ENCODE results near the gene PTGFR. TPM values are rescaled to one million over a fixed set of nuclear protein-coding genes. Genes with fewer than 3 reads are reported as not detected.

The PTGFR gene
- total RNA-seq, 4 donors from 2014 or later = 2.2 to 5.9 (median 3.2) TPM

DNA sequence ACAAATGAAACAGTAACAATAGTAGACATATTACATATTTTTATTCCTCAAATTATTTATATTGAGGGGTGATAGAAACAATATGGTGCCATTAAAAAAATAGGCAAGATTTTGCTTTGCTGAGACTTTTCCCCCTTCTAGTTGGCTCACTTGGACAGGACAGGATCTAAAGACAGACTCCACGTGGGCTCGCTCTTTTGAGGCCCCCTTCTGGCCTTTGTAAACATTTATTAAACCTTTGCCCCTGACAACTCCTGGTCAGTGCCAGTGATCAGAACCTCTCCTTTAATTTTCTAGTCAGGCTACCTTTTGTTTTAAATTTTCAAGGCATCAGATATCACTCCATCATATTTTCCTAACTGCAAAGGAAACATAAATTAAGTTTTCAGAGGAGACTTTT is 79.8 kb downstream of the PTGFR start:
- TF ChIP-seq POLR2A (IDR thresholded peaks at IDR 0.05) (no peak), POLR2AphosphoS5 (IDR thresholded peaks at IDR 0.05) (no peak), EP300 (IDR thresholded peaks at IDR 0.05) (no peak)
- TF ChIP-seq, protein P1, sequence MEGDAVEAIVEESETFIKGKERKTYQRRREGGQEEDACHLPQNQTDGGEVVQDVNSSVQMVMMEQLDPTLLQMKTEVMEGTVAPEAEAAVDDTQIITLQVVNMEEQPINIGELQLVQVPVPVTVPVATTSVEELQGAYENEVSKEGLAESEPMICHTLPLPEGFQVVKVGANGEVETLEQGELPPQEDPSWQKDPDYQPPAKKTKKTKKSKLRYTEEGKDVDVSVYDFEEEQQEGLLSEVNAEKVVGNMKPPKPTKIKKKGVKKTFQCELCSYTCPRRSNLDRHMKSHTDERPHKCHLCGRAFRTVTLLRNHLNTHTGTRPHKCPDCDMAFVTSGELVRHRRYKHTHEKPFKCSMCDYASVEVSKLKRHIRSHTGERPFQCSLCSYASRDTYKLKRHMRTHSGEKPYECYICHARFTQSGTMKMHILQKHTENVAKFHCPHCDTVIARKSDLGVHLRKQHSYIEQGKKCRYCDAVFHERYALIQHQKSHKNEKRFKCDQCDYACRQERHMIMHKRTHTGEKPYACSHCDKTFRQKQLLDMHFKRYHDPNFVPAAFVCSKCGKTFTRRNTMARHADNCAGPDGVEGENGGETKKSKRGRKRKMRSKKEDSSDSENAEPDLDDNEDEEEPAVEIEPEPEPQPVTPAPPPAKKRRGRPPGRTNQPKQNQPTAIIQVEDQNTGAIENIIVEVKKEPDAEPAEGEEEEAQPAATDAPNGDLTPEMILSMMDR (IDR thresholded peaks at IDR 0.05) = no peak
- H3K9me3 ChIP-seq = no peaks in the 10 kb centered on the region
- H3K27me3 ChIP-seq = no peaks in the 10 kb centered on the region
- no peak overlapping the region for H3K4me3 ChIP-seq
- H3K4me1 ChIP-seq = no peaks in the 10 kb centered on the region
- no peaks in the 10 kb centered on the region for H3K36me3 ChIP-seq
- no peak overlapping the region for H3K27ac ChIP-seq
- no peak for DNase-seq (ENCODE audit: low spot score in 2 of 2)
- 65% methylated on average over 2 of the region's 2 CpGs for WGBS

DNA sequence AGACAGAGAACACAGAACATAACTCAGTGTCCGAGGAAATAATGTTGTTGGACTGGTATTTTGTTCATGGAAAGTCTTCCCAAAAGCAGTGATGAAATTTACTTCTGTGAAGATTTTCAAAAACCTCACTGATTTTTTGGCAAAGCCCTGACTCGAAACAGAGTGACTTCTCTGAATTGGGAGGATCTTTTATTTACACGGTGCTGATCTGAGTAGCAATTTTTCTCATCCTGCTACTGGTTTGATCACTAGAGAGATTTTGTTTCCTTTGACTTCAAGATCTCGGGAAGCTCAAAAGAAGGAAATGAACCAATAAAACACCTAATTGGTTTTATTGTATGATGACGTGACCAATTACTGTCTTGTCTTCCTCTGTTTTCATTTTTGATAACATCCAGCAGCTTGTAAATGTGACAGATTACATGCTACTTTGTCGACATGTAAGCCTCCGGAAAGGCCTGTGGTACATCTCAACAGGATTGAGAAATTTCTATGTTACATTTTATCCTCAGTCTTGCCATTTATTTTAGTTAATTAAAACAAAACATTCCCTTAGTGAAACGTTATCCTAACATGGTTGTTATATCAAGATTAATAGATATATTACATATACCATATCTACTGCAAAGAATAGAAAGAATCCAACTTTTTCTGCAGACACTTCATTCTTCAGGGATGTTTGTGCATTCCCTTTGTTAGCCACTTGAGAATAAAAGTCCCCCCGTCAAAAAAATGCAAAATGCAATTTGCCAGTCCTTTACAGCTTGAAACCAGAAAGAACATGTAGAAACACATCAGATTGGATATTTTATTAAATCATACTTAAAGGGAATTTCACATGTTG is 86.7 kb downstream of the PTGFR start:
- WGBS = 38% methylated on average over 9 of the region's 9 CpGs
- Histone ChIP-seq H3K36me3 (no peaks in the 10 kb centered on the region), H3K27me3 (no peaks in the 10 kb centered on the region), H3K4me1 (no peaks in the 10 kb centered on the region), H3K9me3 (no peaks in the 10 kb centered on the region), H3K27ac (no peak overlapping the region), H3K4me3 (no peak overlapping the region)
- TF ChIP-seq POLR2A (IDR thresholded peaks at IDR 0.05) (no peak), EP300 (IDR thresholded peaks at IDR 0.05) (no peak), POLR2AphosphoS5 (IDR thresholded peaks at IDR 0.05) (no peak)
- TF ChIP-seq, protein P1 (IDR thresholded peaks at IDR 0.05) = no peak
- DNase-seq (ENCODE audit: low spot score in 2 of 2) = no peak

DNA sequence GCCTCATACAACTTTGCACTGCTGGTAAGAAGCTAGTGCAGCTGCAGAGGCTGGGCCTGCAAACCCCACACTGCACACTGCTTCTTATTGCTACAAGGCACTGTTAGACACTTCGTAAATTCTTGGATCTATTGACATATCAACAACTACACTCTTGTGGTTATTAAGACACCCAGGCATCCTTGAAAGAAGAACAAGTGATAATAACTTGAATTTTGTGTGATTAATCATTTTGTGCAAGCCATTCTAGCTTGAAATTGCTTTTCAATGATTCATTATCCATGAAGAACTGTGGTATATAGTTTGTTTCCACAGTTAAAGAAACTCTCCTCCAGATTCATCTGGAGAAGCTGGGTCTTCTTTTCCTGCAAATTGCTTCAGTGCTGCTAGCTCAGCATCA is 95.8 kb downstream of the PTGFR start:
- WGBS = 52% methylated on average over 1 of the region's 1 CpG
- DNase-seq (ENCODE audit: low spot score in 2 of 2) = no peak
- TF ChIP-seq, protein P1 (IDR thresholded peaks at IDR 0.05) = no peak
- TF ChIP-seq POLR2AphosphoS5 (IDR thresholded peaks at IDR 0.05) (no peak), EP300 (IDR thresholded peaks at IDR 0.05) (no peak), POLR2A (IDR thresholded peaks at IDR 0.05) (no peak)
- Histone ChIP-seq H3K27me3 (no peaks in the 10 kb centered on the region), H3K9me3 (no peaks in the 10 kb centered on the region), H3K4me3 (no peak overlapping the region), H3K4me1 (no peaks in the 10 kb centered on the region), H3K36me3 (no peaks in the 10 kb centered on the region), H3K27ac (no peak overlapping the region)

DNA sequence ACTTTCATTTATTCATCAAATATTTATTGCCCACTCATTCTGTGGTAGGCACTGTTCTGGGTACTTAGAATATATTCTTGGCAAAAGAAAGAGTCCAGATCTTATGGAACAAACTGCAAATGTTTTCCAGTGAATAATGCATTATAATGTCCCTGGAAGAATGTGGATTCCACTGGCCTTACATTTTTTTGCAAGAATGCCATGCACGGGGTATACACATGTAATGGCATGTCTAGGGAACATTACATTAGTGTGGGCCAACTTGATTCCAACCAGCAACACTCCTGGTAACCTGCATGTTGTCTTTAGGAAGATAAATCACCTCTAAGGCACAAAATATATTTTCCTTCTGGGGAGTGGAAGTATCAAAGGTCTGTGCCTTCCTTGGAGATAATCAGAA is 96.4 kb downstream of the PTGFR start:
- no peaks in the 10 kb centered on the region for H3K36me3 ChIP-seq
- no peaks in the 10 kb centered on the region for H3K4me1 ChIP-seq
- DNase-seq (ENCODE audit: low spot score in 2 of 2) = no peak
- H3K4me3 ChIP-seq = no peak overlapping the region
- no peak overlapping the region for H3K27ac ChIP-seq
- H3K27me3 ChIP-seq = no peaks in the 10 kb centered on the region
- WGBS = 27% methylated on average over 1 of the region's 1 CpG
- H3K9me3 ChIP-seq = no peaks in the 10 kb centered on the region
- TF ChIP-seq, protein P1 (IDR thresholded peaks at IDR 0.05) = no peak
- TF ChIP-seq EP300 (IDR thresholded peaks at IDR 0.05) (no peak), POLR2AphosphoS5 (IDR thresholded peaks at IDR 0.05) (no peak), POLR2A (IDR thresholded peaks at IDR 0.05) (no peak)

Other genes with a start within 250 kb of the PTGFR start
- gene IFI44L, start 129.5 kb downstream of the PTGFR start, total RNA-seq = 1 to 10 TPM in 3 of 4 donors, under 1 TPM in 1; 0.57 to 4.6 (median 2.2) TPM
- 1 to 10 TPM; 1.8 to 7.1 (median 2.7) TPM for gene IFI44, start 158.9 kb downstream of the PTGFR start, total RNA-seq